ENCODE measurements around the gene NKAIN2. TPM values are rescaled to one million over a fixed set of nuclear protein-coding genes. Genes with fewer than 3 reads are reported as not detected.

NKAIN2 gene
- total RNA-seq, 1 experiment from 2014 or later = 1.1 TPM

- no peak for DNase-seq
- Histone ChIP-seq H3K36me3 (replicated peaks; ENCODE audit: control insufficient read depth, insufficient read depth, low read length) (no peaks in the 10 kb centered on the region), H3K4me3 (ENCODE audit: insufficient read depth, low read depth, low read length) (no peak overlapping the region), H3K27me3 (ENCODE audit: control insufficient read depth, insufficient read depth, low read length) (no peaks in the 10 kb centered on the region)
These were observed 35.0 kb downstream of the NKAIN2 start for GRCh38 chr6:123838505-123839234.

GRCh38 chr6:123841067-123841896 is 37.6 kb downstream of the NKAIN2 start:
- no peaks in the 10 kb centered on the region for H3K27me3 ChIP-seq (ENCODE audit: control insufficient read depth, insufficient read depth, low read length)
- H3K36me3 ChIP-seq (replicated peaks; ENCODE audit: control insufficient read depth, insufficient read depth, low read length) = no peaks in the 10 kb centered on the region
- no peak overlapping the region for H3K4me3 ChIP-seq (ENCODE audit: insufficient read depth, low read depth, low read length)
- no peak for DNase-seq

GRCh38 chr6:123844011-123844410 is 40.3 kb downstream of the NKAIN2 start:
- no peak for DNase-seq
- no peaks in the 10 kb centered on the region for H3K36me3 ChIP-seq (replicated peaks; ENCODE audit: control insufficient read depth, insufficient read depth, low read length)
- no peaks in the 10 kb centered on the region for H3K27me3 ChIP-seq (ENCODE audit: control insufficient read depth, insufficient read depth, low read length)
- no peak overlapping the region for H3K4me3 ChIP-seq (ENCODE audit: insufficient read depth, low read depth, low read length)

- H3K36me3 ChIP-seq (replicated peaks; ENCODE audit: control insufficient read depth, insufficient read depth, low read length) = no peaks in the 10 kb centered on the region
- DNase-seq = no peak
- H3K27me3 ChIP-seq (ENCODE audit: control insufficient read depth, insufficient read depth, low read length) = no peaks in the 10 kb centered on the region
- H3K4me3 ChIP-seq (ENCODE audit: insufficient read depth, low read depth, low read length) = no peak overlapping the region
These were observed 44.7 kb downstream of the NKAIN2 start for GRCh38 chr6:123848347-123848746.

- H3K36me3 ChIP-seq (replicated peaks; ENCODE audit: control insufficient read depth, insufficient read depth, low read length) = no peaks in the 10 kb centered on the region
- no peak overlapping the region for H3K4me3 ChIP-seq (ENCODE audit: insufficient read depth, low read depth, low read length)
- DNase-seq = no peak
- H3K27me3 ChIP-seq (ENCODE audit: control insufficient read depth, insufficient read depth, low read length) = no peaks in the 10 kb centered on the region
These were observed 45.7 kb downstream of the NKAIN2 start for GRCh38 chr6:123849406-123849805.

GRCh38 chr6:123850555-123850954 is 46.9 kb downstream of the NKAIN2 start:
- no peak for DNase-seq
- Histone ChIP-seq H3K36me3 (replicated peaks; ENCODE audit: control insufficient read depth, insufficient read depth, low read length) (no peaks in the 10 kb centered on the region), H3K27me3 (ENCODE audit: control insufficient read depth, insufficient read depth, low read length) (no peaks in the 10 kb centered on the region), H3K4me3 (ENCODE audit: insufficient read depth, low read depth, low read length) (no peak overlapping the region)

GRCh38 chr6:123854201-123854600 is 50.5 kb downstream of the NKAIN2 start:
- no peaks in the 10 kb centered on the region for H3K36me3 ChIP-seq (replicated peaks; ENCODE audit: control insufficient read depth, insufficient read depth, low read length)
- no peak overlapping the region for H3K4me3 ChIP-seq (ENCODE audit: insufficient read depth, low read depth, low read length)
- no peaks in the 10 kb centered on the region for H3K27me3 ChIP-seq (ENCODE audit: control insufficient read depth, insufficient read depth, low read length)
- no peak for DNase-seq

- no peak for DNase-seq
- H3K27me3 ChIP-seq (ENCODE audit: control insufficient read depth, insufficient read depth, low read length) = no peaks in the 10 kb centered on the region
- no peaks in the 10 kb centered on the region for H3K36me3 ChIP-seq (replicated peaks; ENCODE audit: control insufficient read depth, insufficient read depth, low read length)
- H3K4me3 ChIP-seq (ENCODE audit: insufficient read depth, low read depth, low read length) = no peak overlapping the region
These were observed 51.8 kb downstream of the NKAIN2 start for GRCh38 chr6:123855506-123855905.

- no peaks in the 10 kb centered on the region for H3K27me3 ChIP-seq (ENCODE audit: control insufficient read depth, insufficient read depth, low read length)
- H3K36me3 ChIP-seq (replicated peaks; ENCODE audit: control insufficient read depth, insufficient read depth, low read length) = no peaks in the 10 kb centered on the region
- DNase-seq = no peak
- no peak overlapping the region for H3K4me3 ChIP-seq (ENCODE audit: insufficient read depth, low read depth, low read length)
These were observed 55.6 kb downstream of the NKAIN2 start for GRCh38 chr6:123859291-123859690.

- no peak for DNase-seq
- H3K4me3 ChIP-seq (ENCODE audit: insufficient read depth, low read depth, low read length) = no peak overlapping the region
- H3K27me3 ChIP-seq (ENCODE audit: control insufficient read depth, insufficient read depth, low read length) = no peaks in the 10 kb centered on the region
- H3K36me3 ChIP-seq (replicated peaks; ENCODE audit: control insufficient read depth, insufficient read depth, low read length) = no peaks in the 10 kb centered on the region
These were observed 65.7 kb downstream of the NKAIN2 start for GRCh38 chr6:123869334-123869733.

GRCh38 chr6:123873974-123874373 is 70.3 kb downstream of the NKAIN2 start:
- Histone ChIP-seq H3K36me3 (replicated peaks; ENCODE audit: control insufficient read depth, insufficient read depth, low read length) (no peaks in the 10 kb centered on the region), H3K4me3 (ENCODE audit: insufficient read depth, low read depth, low read length) (no peak overlapping the region), H3K27me3 (ENCODE audit: control insufficient read depth, insufficient read depth, low read length) (no peaks in the 10 kb centered on the region)
- DNase-seq = no peak

- no peak for DNase-seq
- H3K27me3 ChIP-seq (ENCODE audit: control insufficient read depth, insufficient read depth, low read length) = no peaks in the 10 kb centered on the region
- no peaks in the 10 kb centered on the region for H3K36me3 ChIP-seq (replicated peaks; ENCODE audit: control insufficient read depth, insufficient read depth, low read length)
- no peak overlapping the region for H3K4me3 ChIP-seq (ENCODE audit: insufficient read depth, low read depth, low read length)
These were observed 72.1 kb downstream of the NKAIN2 start for GRCh38 chr6:123875784-123876183.

GRCh38 chr6:123879749-123880148 is 76.1 kb downstream of the NKAIN2 start:
- Histone ChIP-seq H3K27me3 (ENCODE audit: control insufficient read depth, insufficient read depth, low read length) (no peaks in the 10 kb centered on the region), H3K36me3 (replicated peaks; ENCODE audit: control insufficient read depth, insufficient read depth, low read length) (no peaks in the 10 kb centered on the region), H3K4me3 (ENCODE audit: insufficient read depth, low read depth, low read length) (no peak overlapping the region)
- DNase-seq = no peak

GRCh38 chr6:123888771-123889513 is 85.3 kb downstream of the NKAIN2 start:
- H3K4me3 ChIP-seq (ENCODE audit: insufficient read depth, low read depth, low read length) = no peak overlapping the region
- H3K36me3 ChIP-seq (replicated peaks; ENCODE audit: control insufficient read depth, insufficient read depth, low read length) = no peaks in the 10 kb centered on the region
- H3K27me3 ChIP-seq (ENCODE audit: control insufficient read depth, insufficient read depth, low read length) = no peaks in the 10 kb centered on the region
- DNase-seq = no peak

GRCh38 chr6:123895346-123895745 is 91.7 kb downstream of the NKAIN2 start:
- no peak for DNase-seq
- Histone ChIP-seq H3K36me3 (replicated peaks; ENCODE audit: control insufficient read depth, insufficient read depth, low read length) (no peaks in the 10 kb centered on the region), H3K4me3 (ENCODE audit: insufficient read depth, low read depth, low read length) (no peak overlapping the region), H3K27me3 (ENCODE audit: control insufficient read depth, insufficient read depth, low read length) (no peaks in the 10 kb centered on the region)

All from H7 (cell line).